Stimulated activated CD4-positive, alpha-beta T cell treated with anti-CD3 and anti-CD28 coated beads, TNF-alpha, amount 100 ng/mL, for 48 hours (primary cell): ENCODE measurements around the gene RBM39.
A peak's percentile ranks its signal among the peaks of the same experiment; 100 is the strongest.
"Not testable (repeated sequence)": the region's sequence is repeated elsewhere in the genome, so short reads cannot be mapped to it uniquely, and the experiment has no call there.

Experiments used
- DNase-seq, 3 donors: peaks; one replicate each; pipeline ENCODE4 v3.0.0-alpha.2; 2020; ENCODE audit warnings: low read depth in 3 of 3

RBM39 gene

DNA sequence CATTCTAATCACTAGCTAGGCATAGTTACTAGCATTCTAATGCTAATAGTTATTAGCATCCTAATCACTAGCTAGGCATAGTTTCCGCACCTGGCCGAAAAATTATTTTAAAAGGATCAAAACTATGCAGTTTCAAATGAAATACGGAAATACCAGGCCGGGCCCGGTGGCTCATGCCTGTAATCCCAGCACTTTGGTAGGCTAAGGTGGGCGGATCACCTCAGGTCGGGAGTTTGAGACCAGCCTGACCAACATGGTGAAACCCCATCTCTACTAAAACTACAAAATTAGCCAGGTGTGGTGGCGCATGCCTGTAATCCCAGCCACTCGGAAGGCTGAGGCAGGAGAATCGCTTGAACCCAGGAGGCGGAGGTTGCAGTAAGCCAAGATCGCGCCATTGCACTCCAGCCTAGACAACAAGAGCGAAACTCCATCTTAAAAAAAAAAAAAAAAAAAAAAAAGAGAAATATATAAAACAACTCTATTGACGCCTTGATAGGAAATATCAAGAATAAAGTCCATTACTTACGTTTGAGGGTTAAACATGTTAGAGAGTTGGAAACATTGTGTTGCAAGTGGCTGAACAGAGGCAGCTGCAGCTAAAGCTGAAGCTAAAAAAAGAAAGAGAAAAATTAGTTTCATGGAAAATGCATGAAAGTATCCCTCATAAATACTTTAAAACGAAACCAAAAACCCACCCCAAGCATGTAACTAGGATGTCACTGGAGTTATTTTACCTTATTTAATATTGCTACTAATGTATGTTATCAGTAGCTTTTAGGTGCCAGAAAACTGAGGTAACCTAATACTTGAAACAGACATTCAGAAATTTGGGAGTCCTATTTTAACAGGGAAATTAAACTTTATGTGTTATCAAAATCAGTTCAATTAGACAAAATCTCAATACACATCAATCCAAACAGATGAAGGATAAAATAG is 35.2 kb downstream of the RBM39 start:
- DNase-seq: not testable (repeated sequence)

DNA sequence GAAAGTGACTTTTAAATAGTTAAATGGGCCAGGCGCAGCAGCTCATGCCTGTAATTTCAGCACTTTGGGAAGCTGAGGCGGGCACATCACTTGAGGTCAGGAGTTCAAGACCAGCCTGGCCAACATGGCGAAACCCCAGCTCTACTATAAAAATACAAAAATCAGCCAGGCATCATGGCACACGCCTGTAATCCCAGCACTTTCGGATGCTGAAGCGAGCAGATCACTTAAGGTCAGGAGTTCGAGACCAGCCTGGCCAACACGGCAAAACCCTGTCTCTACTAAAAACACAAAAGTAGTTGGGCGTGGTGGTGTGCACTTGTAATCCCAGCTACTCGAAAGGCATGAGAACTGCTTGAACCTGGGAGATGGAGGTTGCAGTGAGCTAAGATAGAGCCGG is 36.2 kb downstream of the RBM39 start:
- DNase-seq: not testable (repeated sequence)

DNA sequence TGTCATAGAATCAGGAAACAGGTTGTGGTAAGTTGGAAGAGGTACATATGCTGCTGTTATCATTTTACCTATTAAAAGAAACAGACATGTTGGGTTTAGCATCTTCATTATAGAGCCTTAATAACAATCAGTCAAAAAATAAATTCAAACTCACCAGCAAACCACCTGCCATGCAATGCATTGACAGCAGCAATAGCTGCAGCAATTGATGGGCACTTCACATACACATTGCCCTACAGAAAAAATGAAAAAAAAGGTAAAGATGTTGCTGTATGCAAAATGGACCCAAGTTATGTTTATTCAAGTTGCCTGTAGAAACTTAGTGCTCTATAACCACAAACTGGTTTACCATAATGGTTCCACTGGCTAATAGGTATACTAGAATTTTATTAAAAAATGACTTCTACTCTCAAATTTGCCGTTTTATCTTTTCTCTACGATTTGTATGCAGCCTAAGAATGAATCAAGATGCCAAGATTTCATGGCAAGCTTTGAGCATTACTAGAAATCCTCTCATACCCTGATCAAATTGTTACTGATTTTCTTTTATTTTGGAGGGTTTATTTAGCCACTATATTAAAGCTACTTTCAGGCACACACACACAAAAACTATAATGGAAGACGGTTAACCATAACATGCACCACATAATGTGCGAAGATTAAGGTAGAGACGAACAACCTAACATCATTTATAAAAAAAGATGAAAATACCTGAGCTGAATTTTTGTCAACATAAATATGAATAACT is 37.4 kb downstream of the RBM39 start:
- DNase-seq: no peak

DNA sequence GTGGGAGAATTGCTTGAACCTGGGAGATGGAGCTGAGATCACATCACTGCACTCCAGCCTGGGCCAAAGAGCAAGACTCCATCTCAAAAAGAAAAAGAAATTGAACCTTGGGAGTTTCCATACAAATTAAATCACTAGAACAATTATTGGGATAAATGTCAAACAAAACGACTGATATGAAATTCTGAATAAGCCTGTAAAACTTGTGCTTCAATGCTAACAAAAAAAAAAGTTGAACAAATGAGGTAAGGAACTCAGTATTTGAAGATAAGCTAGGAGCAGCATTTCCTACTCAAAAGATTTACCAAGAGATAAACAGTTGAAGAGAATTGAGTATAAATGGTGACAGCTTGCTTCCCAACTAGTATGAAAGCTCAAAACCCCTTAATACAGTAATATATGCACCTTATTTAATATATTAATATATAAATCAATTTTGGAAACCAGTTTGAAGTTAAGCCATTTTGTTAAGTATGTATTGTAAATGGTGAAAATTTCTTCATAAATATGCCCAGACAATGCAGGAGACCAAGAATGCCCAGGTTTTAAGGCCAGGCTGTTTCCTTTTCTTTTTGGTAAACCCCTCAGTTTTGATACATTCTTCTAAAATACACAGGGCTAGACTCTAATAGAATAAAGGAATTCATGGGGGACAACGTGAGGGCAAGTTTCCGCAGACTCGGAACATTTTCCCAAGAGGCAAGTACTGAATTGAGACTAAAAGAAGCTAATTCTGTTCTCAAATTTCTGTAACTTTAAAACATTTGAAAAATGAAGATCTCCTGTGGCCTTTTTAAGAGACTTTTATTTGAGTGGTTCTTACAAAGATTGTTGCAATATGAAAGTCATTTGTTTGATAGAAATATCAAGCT is 39.0 kb downstream of the RBM39 start:
- no peak for DNase-seq

DNA sequence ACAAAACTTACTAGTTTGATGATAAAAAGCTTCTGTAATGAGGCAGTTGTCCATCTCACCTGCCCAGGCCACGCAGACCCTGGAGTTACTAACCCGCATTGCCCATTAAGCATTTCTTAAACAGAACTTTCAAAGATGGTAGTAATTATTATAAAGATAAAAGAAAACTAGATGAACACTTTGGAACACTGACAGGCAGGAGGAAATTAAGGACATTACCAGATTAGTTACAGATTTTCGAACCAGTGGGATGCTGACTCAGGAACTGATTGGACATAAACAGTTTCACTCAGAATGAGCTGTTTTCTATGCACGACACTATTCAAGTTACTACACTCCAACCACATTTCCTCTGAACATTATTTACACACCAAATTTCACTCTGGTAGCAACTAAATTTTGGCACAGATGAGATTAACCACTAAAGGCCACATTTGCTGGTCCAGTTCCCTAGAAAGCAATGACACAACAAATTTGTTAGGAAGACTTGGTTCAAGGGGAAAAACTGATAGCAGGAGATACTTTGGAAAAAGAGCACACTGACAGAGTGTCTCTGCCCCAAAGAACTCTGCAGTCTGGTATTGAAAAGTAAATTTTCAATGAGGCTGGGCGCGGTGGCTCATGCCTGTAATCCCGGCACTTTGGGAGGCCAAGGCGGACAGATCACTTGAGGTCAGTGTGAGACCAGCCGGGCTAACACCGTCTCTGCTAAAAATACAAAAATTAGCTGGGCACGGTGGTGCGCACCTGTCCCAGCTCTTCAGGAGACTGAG is 39.8 kb downstream of the RBM39 start:
- DNase-seq: no peak

DNA sequence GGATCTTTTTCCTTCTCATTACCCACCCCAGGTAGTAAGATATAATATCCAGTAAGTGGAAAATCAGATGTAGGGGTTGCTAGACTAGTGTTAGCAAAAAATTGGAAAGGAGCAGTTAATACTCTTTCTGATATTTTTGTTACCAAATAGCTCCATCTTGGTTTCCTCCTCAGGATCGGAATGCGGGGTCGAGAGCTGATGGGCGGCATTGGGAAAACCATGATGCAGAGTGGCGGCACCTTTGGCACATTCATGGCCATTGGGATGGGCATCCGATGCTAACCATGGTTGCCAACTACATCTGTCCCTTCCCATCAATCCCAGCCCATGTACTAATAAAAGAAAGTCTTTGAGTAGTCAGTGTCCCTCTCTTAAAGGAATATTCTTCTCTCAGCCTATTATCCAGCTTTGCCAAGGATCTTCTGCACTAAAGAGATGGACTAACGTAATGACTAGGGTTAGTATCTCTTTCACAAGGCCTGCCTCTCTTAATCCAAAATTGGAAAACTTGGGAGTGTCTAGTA is 41.4 kb downstream of the RBM39 start:
- DNase-seq: no peak

DNA sequence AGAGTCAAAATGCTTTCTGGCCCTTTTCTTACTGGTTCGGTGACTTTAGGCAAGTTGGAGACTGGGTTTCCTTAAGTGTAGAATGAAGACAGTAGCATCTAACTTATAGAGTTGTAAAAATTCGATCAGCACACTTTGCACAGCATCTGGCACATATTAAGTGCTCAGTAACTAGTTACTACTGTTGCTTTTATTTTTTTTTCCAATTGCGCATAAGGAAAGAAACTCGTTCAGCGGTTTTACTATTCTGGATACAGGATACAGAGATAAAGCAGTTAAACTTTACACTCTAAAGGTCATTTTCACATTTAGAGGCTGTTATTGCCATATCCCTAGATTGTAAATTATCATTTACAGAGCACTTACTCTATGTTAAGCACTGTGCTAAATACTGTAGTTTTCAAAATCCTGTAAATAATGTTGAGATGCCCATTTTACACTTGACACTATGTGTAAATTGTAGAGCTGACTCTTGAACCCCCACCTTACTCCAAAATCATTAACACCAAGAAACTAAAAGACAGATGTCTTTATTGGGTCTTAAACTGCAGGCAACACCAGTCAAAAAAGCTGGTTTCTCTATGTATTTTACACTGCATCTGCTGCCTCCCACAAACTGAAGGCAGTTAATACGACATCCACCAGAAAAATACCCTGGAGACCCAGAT is 42.0 kb downstream of the RBM39 start:
- no peak for DNase-seq

DNA sequence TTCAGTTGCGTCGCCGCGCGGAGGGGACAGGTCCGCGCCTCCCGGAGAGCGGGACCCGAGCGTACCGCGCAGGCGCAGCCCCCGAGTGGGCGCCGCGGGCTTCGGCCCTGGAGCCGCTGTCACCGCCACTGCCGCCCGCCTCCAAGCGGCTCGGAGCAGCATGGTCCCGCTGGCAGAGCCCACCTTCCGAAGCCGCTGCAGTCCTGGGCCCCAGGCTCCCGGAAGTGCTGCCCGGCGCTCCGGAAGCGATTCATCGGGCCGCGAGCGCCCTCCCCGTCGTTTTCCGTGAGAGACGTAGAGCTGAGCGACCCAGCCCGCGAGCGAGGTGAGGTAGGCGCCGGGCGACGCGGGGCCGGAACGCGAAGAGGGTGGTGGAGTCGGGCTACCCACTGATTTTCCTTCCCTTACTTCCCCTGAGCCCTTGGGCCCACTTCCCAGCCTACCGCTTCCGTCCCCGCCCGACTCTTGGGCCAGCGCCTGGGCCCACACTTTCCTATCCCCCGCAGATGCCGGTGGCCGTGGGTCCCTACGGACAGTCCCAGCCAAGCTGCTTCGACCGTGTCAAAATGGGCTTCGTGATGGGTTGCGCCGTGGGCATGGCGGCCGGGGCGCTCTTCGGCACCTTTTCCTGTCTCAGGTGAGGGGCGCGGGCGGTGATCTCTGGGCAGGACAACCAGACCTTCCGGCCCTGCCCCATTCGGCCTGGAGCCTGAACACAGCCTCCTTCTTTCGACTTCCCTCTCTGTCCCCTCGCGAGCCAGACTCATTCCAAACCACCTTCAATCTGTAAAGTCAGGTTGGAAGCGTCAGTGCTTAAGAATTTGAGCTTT is 42.7 kb downstream of the RBM39 start, which contains the start of the genes NFS1 and ROMO1:
Gene NFS1, minus strand, starts transcription at position 226 of the 830 bp plus-strand sequence. Its CDS starts 64 bp downstream, at position 162.
Gene ROMO1, plus strand, starts transcription at position 279 of the 830 bp plus-strand sequence. Its CDS starts 228 bp downstream, at position 507.
- peak; percentile 66 to 84 (median 73) for DNase-seq

DNA sequence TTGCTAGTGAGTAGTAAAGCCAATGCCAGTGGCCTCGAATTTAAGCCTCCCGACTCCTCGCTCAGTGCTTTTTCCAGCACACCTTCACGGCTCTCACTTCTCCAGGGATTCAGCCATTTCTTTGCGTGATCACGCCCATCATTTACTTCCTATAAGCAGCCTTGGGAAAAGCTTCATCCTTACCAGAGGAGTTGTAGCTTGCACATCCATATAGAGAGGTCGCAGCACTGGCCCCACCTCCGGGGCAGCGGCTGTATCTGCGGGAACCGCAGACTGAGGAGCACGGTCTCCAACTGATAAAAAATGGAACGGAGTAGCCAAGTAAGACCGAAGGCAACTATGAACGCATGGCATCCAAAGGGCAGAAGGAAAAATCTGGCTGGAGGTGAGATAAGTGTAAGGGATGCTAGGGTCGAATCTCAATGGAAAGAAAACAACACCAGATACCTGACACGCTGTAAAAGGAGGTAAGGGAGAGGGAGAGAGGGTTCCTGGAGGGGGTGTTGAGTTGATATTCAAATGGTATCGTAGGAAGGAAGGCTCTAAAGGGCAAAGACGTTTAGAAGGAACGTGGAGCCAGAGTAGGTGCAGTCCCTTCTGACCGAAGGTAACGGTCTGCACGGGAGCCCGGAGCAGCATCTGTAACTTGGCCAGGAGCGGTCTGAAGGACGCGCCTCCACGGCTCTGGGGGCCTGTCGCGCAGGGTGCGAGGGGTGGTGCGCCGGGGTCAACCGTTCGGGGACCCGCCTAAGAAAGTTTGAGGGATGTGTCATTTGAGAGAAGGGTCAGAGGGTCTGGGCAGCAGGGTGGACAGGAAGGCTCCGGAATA is 43.5 kb downstream of the RBM39 start:
- no peak for DNase-seq

DNA sequence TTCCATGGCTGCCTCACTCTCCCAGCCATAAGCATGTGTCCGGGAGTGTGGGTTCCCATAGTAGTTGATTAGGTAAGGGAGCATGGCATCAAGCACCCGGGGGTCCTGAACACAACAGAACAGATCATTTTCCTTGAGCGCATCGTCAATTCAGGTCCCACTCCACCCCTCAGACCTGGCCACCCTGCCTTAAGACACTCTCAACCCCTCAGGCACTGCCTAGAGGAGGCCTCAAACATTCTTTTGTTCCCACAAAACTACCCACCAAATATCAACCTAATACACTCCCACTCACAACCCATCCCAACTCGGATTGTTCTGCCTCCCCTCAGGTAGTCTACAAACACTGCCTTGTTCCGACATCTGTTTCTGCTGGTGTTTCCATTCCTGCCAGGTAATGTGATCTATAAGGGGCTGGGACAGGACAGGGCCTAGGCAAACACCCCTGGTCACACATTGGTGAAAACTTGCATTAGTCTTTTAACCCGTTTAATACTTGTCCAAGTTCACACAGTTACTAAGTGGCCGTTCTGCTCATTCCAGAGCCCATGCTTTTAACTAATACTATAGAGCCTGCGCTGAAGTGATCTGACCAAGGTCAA is 44.3 kb downstream of the RBM39 start:
- no peak for DNase-seq

DNA sequence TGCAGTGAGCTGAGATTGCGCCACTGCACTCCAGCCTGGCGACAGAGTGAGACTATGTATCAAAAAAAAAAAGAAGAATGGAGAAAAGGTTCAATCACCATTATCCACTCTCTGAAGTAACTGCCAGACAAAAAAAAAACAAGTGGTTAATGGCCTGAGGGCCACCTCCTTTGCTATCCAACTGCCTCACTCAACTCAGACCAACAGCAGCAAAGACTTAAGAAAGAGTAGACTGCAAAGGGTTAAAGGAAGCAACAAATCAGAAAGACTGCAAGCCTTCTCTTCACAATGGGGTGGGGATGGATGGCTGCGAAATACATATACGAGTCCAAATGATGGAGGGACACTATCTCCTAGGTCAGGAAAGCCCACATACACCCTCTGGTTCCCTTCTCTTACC is 46.1 kb downstream of the RBM39 start:
- no peak for DNase-seq

DNA sequence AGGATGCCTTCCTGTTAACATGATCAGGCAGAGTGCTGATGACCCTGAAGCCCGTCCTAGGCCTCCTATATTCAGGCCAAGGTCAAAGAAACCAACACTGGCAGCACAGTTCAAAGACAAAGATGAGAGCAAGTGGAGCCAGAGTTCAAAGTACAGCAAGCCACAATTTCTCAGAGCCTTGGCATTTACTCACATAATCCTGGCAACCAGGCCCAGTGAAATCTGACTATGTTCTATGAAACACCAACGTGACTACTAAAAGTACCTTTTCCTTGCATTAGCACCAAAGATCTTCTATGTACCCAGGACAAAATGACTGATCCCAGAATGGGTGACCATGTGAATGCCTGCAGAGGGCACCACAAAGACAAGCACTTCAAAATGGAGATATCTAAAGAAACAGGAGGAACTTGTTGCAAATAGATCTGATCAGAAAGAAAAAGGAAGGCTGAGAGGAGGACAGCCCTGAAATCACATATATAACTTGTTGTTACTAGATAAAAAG is 46.8 kb downstream of the RBM39 start:
- DNase-seq: no peak

DNA sequence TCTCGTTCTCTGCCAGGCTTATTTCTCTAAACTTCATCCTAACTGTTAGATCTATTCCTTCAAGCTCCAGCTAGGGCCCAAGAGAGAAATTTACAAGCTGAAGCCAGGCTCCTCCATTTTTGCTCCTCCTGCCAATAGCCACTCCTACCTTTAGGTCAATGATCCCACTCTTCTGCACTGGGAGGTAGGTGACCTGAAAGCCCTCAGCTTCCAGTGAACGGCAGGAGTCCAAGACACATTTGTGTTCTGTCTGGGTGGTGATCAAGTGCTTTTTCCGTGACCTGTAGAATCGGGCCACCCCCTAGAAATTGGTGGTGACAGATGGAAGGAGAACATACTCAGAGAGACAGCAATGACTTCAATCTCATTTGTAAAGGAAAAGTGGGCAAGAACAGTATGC is 51.8 kb downstream of the RBM39 start:
- no peak for DNase-seq

DNA sequence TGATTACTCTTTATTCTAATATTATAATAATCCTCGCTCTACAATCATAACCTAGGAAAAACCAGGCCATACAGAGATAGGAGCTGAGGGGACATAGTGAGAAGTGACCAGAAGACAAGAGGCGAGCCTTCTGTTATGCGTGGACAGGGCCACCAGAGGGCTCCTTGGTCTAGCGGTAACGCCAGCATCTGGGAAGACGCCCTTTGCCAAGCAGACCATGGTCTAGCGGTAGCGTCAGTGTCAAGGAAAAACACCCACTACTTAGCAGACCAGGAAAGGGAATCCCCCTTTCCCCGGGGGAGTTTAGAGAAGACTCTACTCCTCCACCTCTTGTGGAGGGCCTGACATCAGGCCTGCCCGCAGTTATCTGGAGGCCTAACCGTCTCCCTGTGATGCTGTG is 55.2 kb downstream of the RBM39 start:
- not testable (repeated sequence) for DNase-seq

DNA sequence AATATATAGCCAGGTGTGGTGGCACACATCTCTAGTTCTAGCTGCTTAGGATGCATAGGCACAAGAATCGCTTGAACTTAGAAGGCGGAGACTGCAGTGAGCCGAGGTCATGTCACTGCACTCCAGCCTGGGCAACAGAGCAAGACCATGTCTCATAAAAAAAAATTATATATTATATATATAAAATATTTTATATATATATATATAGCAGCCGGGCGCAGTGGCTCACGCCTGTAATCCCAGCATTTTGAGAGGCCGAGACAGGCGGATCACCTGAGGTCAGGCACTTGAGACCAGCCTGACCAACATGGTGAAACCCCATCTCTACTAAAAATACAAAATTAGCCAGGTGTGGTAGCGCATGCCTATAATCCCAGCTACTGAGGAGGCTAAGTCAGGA is 56.7 kb downstream of the RBM39 start:
- DNase-seq: not testable (repeated sequence)

DNA sequence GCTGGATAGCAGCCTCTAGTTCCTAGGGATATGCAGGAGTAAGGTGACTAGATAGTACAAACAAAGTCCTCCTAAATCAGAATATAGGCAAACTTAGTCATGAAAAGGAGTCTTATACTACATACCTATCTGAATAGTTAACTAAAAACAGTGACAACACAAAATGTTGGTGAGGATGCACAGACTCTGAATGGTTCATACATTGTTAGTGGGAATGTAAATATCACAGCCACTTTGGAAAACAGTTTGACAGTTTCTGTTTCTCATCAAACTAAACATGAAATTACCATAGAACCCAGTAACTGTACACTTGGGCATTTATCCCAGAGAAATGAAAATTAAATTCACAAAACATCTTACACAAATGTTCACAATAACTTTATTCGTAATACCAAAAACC is 60.1 kb downstream of the RBM39 start:
- no peak for DNase-seq

DNA sequence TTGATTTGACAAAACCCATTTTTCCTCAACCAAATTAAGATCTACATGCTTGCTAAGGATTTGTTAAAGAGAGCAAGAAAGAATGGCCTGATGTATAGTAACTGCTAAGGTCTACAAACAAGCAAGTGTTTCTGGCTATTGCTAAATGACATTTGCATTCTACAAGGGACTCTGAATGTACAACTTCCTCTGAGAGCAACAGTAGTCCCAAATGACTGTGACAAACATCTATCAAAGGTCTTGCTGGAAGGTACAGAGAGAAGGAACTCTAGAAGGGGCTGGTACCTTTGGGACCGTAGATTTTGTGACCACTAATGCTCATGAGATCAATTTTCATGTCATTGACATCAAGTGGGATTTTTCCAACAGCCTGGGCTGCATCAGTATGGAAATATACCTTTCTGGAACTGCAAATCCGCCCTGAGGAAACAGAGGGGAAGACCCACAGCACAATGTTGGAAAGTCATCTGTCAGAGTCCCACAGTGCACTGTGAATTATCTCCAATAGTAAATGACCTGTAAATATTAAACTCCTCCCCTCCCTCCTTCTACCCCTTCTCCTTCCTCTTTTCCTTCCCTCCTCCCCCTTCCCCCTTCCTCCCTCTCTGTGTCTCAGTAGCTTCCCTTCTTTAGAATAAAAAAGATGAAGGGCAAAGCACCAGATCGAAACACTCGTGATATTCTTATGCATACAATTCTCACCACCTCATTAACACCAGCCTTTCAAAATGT is 61.4 kb downstream of the RBM39 start:
- no peak for DNase-seq
